HepG2 (cell line): ENCODE data around the gene SLC20A1. TPM values are rescaled to one million over a fixed set of nuclear protein-coding genes. Genes with fewer than 3 reads are reported as not detected.

Experiments
- FOSL1 ChIP-seq: sonication (generic); formaldehyde crosslinking; IDR thresholded peaks from 2 replicates; pipeline ENCODE4 v1.9.0; 2021; ENCODE audit warnings: missing genetic modification reagents, borderline replicate concordance
- IKZF1 ChIP-seq: fragments of 450-650 bp; IDR thresholded peaks from 2 replicates; pipeline ENCODE4 v1.7.1; 2016
- KDM3A ChIP-seq: IDR thresholded peaks from 2 replicates; pipeline ENCODE4 v1.6.1; 2018; ENCODE audit warnings: low read depth, missing compliant biosample characterization
- PHB2 ChIP-seq: fragments of 450-650 bp; IDR thresholded peaks from 2 replicates; pipeline ENCODE4 v1.6.1; 2018; ENCODE audit not compliant: partially characterized antibody
- ZNF264 ChIP-seq: sonication (generic); formaldehyde crosslinking; IDR thresholded peaks from 2 replicates; pipeline ENCODE4 v1.4.0; 2020; ENCODE audit warnings: missing genetic modification reagents
- ZNF282 ChIP-seq: fragments of 450-650 bp; IDR thresholded peaks from 2 replicates; pipeline ENCODE4 v1.6.1; 2018; ENCODE audit not compliant: partially characterized antibody
- ZNF549 ChIP-seq: sonication (generic); formaldehyde crosslinking; IDR thresholded peaks from 2 replicates; pipeline ENCODE4 v1.5.0; 2020; ENCODE audit warnings: missing genetic modification reagents
- ZNF550 ChIP-seq: sonication (generic); formaldehyde crosslinking; IDR thresholded peaks from 2 replicates; pipeline ENCODE4 v1.4.0; 2020; ENCODE audit warnings: mild to moderate bottlenecking, missing genetic modification reagents, borderline replicate concordance
- ZNF646 ChIP-seq: sonication (generic); formaldehyde crosslinking; IDR thresholded peaks from 2 replicates; pipeline ENCODE4 v1.9.0; 2021; ENCODE audit warnings: mild to moderate bottlenecking, missing genetic modification reagents
- polyA plus RNA-seq, 8 experiments: library from polyadenylated mRNA; depleted of rRNA in 3 of 8; stranded (reverse) in 7 of 8; unstranded in 1 of 8; fragments of >200 nt; fragmentation: Illumina TruSeq in 4 of 8; extraction: Trizol in 4 of 8; gene quantifications; 2 replicates each; pipeline versions ENCODE4 v1.2.1 to v1.2.3, GENCODE V29; 2011 to 2016; ENCODE audit warnings: low read depth in 4 of 8, missing spikeins in 1 of 8, mixed read lengths in 1 of 8; ENCODE audit not compliant: insufficient read depth in 1 of 8
- total RNA-seq, 5 experiments: library from RNA; depleted of rRNA; stranded (reverse); fragments of >200 nt; fragmentation: Illumina TruSeq; extraction: Trizol; gene quantifications; 2 replicates each; pipeline ENCODE4 v1.2.3, GENCODE V29; 2016; ENCODE audit warnings: low read depth in 1 of 5

SLC20A1 gene
- total and polyA plus RNA-seq, 2 of the 13 experiments (the other 11 are each of a cell fraction or from before 2014, with no cell fraction given), result 54.0 to 85.9 TPM

GRCh38 chr2:112645310-112646101 is at the start of gene SLC20A1 (continued):
- TF ChIP-seq ZNF646 (CRISPR knock-in tag), result no peak; the same call in 1 of the 2 replicates
- TF ChIP-seq ZNF264 (CRISPR knock-in tag), result no peak
- TF ChIP-seq FOSL1 (CRISPR knock-in tag), result peak; percentile 25; the same call in 1 of the 2 replicates
- TF ChIP-seq ZNF549 (CRISPR knock-in tag), result peak; percentile 80; the same call in 1 of the 2 replicates
- TF ChIP-seq KDM3A (CRISPR knock-in tag), result peak; percentile 3; the same call in 1 of the 2 replicates
- no peak for TF ChIP-seq IKZF1
- no peak for TF ChIP-seq PHB2
- TF ChIP-seq ZNF550 (CRISPR knock-in tag), result no peak
- no peak for TF ChIP-seq ZNF282
